NCI-H446 treated with DMSO at 0.1 percent for 48 hours (cell line): ENCODE measurements around the gene SHC2.
"Not testable (repeated sequence)": the region's sequence is repeated elsewhere in the genome, so short reads cannot be mapped to it uniquely, and the experiment has no call there.

ENCODE experiments used
- DNase-seq: peaks from one replicate; lab custom pipeline; 2025; lab: John Stamatoyannopoulos, UW

Gene SHC2

DNA sequence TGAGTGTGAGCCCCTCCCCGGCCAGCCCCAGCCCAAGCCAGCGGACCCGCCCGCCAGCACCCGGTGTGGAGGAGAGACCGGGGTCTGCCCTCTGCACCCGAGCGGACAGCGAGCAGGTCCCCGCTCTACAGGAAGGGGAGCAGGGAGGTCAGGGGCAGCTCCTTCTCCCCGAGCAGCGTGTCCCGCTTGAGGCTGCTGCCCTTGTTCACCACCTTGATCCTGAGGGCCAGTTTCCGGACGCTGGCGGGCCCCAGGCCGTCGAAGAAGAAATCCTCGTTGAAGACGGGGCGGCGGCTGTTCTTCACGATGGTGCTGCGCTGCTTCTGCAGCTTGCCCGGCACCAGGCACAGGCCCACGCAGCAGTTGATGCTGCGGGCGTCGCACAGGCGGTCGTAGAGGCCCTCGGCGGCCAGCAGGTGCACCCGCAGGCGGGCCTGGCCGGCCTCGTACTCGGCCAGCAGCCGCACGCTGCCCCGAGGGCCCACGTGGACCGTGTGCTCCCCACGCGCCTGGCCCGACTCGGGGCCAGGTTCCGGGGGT, 53.8 kb downstream of the SHC2 start:
- no peak for DNase-seq

GRCh38 chr19:406135-406781, 54.6 kb downstream of the SHC2 start:
- DNase-seq = no peak

GRCh38 chr19:405121-405965, 55.5 kb downstream of the SHC2 start:
- DNase-seq = no peak

DNA sequence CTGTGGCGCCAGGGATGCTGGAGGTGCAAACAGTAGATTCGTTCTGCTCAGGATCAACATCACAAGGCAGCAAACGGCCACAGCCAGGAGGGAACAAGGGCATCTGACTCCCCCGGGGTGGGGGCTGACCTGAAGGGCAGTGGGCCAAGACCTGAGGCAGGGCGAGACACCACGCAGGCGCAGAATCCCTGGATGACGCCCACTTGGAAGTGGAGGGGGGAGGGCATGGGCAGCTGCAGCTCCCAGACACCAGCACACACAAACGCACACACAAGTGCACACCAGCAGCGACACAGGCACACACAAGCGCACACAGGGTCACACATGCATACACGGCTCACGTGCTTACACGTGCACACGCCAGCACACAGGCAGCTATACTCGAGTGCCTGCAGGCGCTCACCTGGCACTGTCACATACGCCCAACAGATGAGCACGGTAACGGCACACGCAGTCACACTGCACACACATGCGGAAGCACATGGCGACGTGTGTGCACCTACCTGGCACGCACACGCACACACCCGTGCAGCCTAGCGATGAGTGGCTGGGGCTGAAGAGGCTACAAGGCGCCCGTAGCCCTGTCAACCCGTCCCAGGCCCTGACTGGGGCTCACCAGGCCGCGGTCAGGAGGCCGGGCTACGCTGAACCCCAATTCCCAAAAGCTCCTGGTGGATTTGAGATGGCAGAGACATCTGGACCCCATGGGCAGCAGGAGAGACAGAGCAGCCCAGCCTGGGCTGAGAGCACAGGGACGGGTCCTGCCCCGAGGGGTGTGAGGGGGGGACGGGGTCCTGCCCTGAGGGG, 57.4 kb downstream of the SHC2 start:
- DNase-seq = no peak

DNA sequence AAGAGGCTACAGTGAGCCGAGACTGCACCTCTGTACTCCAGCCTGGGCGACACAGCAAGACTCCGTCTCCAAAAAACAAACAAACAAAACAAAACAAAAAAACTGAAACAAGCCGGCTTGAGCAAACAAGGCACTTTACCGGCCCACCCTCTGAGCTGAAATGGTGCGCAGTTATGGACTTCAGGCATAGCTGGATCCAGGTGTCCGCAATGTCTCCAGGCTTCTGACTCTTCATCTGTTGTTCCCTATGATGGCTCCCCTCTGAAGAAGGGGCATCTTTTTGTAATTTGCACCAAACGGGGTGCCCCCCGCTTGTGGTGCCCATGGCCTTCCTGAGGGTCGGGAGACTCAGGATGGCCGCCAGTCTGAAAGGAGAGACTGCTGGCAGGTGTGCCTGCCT, 58.0 kb downstream of the SHC2 start:
- no peak for DNase-seq

DNA sequence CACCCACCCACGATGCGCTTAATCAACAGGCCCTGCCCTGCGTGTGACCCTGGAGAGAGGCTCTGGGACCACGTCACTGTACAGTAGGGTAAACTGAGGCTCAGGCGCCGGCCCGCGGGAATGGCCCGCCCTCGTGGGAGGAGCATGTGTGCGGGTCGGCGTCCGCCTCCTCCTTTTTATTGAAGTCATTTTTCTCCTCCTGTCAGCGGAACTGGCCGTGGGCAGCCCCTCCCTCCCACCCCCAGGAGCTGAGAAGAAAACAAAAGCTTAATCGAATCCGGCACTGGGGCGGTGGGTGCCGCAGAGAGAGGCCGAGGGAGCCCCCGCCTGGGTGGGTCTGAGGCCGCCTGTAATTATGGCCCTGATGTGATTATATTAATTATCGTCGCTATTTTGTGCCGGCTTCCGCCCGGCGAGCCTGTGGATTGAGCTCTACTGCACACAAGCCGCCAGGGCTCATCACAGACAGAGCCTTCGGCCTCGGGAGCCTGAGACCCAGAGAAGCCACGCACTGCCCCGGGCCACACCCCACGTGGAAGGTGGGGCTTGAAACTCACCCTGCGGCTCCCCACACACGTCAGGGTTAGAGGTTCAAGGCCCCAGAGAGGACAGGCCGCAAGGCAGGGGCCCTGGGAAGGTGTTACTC, 58.8 kb downstream of the SHC2 start:
- DNase-seq = no peak

DNA sequence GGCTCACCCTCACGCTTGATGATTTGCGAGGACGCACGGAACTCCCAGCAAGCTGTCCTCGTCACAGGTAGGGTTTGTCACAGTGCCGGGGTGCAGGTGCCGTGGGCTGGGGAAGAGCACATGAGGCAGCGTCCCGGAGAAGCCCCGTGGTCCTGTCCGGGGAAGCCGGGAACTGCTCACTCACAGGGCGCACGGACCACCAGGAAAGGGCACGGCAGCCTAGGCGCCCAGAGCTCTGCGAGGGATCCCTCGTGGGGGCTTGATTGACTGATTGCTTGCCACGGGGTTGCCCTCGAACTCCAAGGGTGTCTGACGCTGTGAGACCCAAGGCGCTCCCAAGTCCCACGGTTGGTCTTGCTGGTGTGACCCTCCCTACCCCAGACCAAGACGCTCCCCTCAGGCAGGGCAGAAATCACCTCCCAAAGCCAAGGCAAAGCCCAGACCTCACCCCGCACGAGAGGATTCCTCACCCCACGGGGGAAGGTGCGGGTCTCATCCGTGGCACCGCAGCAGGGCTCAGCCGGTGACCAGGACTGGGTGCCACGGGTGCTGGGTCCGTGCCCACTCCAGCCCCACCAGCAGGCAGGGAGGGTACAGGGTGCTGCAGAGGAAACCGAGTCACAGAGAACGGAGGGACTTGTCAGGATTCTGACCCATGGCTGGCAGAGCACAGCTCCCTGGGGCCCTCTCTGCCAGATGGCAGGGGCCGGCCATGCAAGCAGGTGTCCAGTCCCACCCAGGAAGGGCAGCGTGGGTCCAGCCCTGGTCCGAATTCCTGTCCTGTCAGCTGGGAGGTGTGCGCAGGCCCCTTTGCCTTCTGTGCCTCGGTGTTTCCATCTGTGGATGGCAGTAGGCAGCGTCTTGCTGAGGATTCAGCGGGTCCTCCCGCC, 59.6 kb downstream of the SHC2 start:
- DNase-seq = peak; percentile 50

- DNase-seq = no peak
Measured at GRCh38 chr19:399370-399769, 61.5 kb downstream of the SHC2 start.

DNA sequence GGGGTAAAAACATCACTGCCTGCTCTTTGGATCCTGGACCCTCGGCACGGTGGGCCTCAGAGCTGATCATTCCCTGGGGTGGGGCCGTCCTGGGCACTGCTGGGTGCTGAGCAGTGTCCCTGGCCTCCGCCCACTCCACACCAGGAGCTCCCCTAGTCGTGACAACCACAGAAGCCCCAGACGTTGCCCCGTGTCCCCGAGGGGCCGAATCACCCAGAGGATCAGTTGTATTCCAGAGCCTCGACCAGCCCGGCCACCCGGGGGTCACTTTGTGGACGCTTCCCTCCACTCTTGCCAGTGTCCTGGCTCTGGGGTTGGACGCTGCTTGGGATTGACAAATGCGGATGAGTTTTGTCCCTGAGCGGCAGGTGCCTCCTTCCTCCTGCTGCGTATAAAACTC, 62.1 kb downstream of the SHC2 start:
- DNase-seq = no peak

DNA sequence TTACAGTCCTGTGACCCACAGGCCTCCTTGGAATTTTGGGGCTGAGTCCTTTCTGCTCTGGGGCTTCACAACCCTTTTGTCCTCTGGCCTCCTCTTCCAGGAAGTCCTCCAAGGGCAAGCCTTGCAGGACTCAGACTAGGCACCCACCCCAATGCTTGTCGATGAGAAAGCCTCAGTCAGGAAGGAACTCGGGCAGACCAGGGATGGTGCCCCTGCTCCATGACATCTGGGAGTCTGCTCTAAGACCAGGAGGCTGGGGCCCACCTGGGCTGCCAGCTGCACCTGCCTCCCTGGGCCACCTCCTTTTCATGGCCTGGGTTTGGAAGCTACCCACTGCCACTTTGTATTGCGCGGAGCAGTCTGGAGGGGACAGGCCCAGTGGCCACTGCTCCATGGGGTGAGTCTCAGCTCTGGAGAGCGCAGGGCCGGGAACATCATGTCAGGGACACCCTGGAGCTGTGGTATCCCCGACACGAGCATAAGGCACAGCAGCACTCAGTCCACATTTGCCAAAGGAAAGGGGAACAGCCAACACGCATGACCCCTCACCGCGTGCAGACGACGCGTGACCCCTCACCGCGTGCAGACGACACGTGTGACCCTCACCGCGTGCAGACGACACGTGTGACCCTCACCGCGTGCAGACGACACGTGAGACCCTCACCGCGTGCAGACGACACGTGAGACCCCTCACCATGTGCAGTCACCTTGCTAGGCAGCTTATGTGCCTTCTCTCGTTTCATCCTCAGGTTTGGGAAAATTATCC, 62.7 kb downstream of the SHC2 start:
- DNase-seq = no peak

GRCh38 chr19:397321-397720, 63.5 kb downstream of the SHC2 start:
- no peak for DNase-seq

DNA sequence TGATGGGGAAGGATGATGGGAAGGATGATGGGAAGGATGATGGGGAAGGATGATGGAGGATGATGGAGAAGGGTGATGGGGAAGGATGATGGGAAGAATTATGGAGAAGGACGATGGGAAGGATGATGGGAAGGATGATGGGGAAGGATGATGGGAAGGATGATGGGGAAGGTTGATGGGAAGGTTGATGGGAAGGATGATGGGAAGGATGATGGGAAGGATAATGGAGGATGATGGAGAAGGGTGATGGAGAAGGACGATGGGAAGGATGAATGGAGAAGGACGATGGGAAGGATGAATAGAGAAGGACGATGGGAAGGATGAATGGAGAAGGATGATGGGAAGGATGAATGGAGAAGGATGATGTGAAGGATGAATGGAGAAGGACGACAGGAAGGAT, 65.4 kb downstream of the SHC2 start:
- no peak for DNase-seq

GRCh38 chr19:394857-395256, 66.0 kb downstream of the SHC2 start:
- DNase-seq = not testable (repeated sequence)

DNA sequence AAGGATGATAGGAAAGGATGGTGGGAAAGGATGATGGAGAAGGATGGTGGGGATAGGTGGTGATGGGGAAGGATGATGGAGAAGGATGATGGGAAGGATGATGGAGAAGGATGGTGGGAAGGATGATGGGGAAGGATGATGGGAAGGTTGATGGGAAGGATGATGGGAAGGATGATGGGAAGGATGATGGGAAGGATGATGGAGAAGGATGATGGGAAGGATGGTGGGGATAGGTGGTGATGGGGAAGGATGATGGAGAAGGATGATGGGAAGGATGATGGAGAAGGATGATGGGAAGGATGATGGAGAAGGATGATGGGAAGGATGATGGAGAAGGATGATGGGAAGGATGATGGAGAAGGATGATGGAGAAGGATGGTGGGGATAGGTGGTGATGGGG, 67.3 kb downstream of the SHC2 start:
- DNase-seq = not testable (repeated sequence)

GRCh38 chr19:392375-392970, 68.4 kb downstream of the SHC2 start:
- no peak for DNase-seq

- DNase-seq = no peak
Measured at GRCh38 chr19:391726-392374, 69.0 kb downstream of the SHC2 start.

GRCh38 chr19:391207-391557, 69.7 kb downstream of the SHC2 start:
- no peak for DNase-seq

DNA sequence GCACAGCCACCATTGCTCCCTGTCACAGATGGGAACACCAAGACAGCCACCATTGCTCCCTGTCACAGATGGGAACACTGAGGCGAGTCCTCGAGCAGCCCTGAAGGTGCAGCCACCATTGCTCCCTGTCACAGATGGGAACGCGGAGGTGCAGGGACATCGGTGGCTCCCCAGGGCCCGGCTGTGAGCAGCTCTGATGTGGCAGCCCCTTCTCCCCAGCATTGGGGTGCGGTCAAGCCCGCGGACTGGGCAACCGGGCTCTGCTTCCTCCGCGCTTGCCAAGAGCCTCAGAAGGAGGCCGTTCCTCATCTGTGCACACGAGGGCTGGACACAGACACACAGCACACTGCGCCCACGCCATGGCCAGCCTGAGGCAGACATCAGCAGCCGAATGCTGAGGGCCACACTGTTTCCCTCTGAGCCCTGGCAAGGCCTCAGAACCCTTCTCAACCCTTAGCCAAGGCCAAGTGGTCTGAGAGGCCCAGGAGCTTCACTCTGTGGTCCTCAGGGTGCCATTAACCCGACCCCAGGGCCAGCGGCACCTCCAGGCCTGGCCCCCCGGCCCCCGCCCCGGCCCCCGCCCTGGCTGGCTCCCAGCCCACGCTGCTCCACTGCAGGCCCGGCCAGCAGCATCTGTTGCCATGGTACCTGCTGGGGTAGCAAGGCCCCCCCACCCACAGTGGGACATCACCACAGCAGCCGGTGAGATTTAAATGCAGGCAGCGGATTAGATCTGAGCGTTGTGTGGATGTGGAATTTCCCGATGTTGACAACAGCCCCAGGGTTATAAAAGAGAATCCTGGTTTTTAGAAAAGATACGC, 70.2 kb downstream of the SHC2 start:
- no peak for DNase-seq

GRCh38 chr19:389935-390289, 70.9 kb downstream of the SHC2 start:
- DNase-seq = no peak
